ENCODE data around the gene SKAP2. TPM values are rescaled to one million over a fixed set of nuclear protein-coding genes. Genes with fewer than 3 reads are reported as not detected.

The SKAP2 gene
- total RNA-seq, 1 experiment from 2014 or later: 3.2 TPM

- H3K4me2 ChIP-seq (ENCODE audit: insufficient read depth, insufficient read length, low read length): no peak overlapping the region
- Mint-ChIP-seq H3K27ac (no peak overlapping the region), H3K36me3 (ENCODE audit: insufficient read depth in 1 of 3, low read depth in 3 of 3) (peaks cover 0 to 2% (median 0%) of the 10 kb centered on the region in 3 experiments; a peak in 1 of 7 replicates), H3K4me1 (no peaks in the 10 kb centered on the region), H3K9me3 (peaks cover 5 to 6% of the 10 kb centered on the region in 2 experiments; a peak in 3 of 5 replicates), H3K4me3 (no peak overlapping the region), H3K27me3 (ENCODE audit: low read depth) (peaks cover 5% of the 10 kb centered on the region)
- H2AK5ac ChIP-seq (ENCODE audit: insufficient read length, low read length): no peak overlapping the region
- no peak overlapping the region for H3K18ac ChIP-seq (ENCODE audit: insufficient read length, low read depth, low read length)
- H3K27me3 ChIP-seq (ENCODE audit: insufficient read depth, low read length): no peaks in the 10 kb centered on the region
- H3K23ac ChIP-seq (ENCODE audit: insufficient read length, low read depth, low read length): no peak overlapping the region
- no peaks in the 10 kb centered on the region for H3K4me1 ChIP-seq (ENCODE audit: insufficient read depth, low read length)
- no peaks in the 10 kb centered on the region for H3K23me2 ChIP-seq (ENCODE audit: insufficient read length, low read depth, low read length, poor library complexity, severe bottlenecking)
- H3K9ac ChIP-seq (ENCODE audit: extremely low read depth, insufficient read length, low read length): no peak overlapping the region
- H3T11ph ChIP-seq (ENCODE audit: low read length): no peak overlapping the region
- H4K5ac ChIP-seq (ENCODE audit: insufficient read length, low read depth, low read length): no peak overlapping the region
- no peaks in the 10 kb centered on the region for H3K79me2 ChIP-seq (ENCODE audit: insufficient read depth, low read length)
- H3K79me1 ChIP-seq (ENCODE audit: insufficient read depth, low read depth, low read length, poor library complexity, severe bottlenecking): no peaks in the 10 kb centered on the region
- no peak for TF ChIP-seq CTCF (conservative IDR thresholded peaks at IDR 0.05)
- no peak overlapping the region for H4K91ac ChIP-seq (ENCODE audit: insufficient read length, low read depth, low read length)
- no peaks in the 10 kb centered on the region for H4K20me1 ChIP-seq (ENCODE audit: control insufficient read depth, insufficient read depth, insufficient read length)
- no peak overlapping the region for H2BK15ac ChIP-seq (ENCODE audit: low read depth, low read length)
- H3K14ac ChIP-seq (ENCODE audit: insufficient read depth, low read length): no peak overlapping the region
- no peak overlapping the region for H4K8ac ChIP-seq (replicated peaks; ENCODE audit: insufficient read length, low read depth, low read length)
- no peaks in the 10 kb centered on the region for H3K9me3 ChIP-seq (ENCODE audit: control insufficient read depth, low read depth, low read length)
- no peak overlapping the region for H3K56ac ChIP-seq (ENCODE audit: insufficient read length, low read depth, low read length)
- WGBS (ENCODE audit: extremely low coverage, insufficient read length, low lambda C conversion rate): no CpG with 5 or more reads among the region's 2 CpGs
- no peak overlapping the region for H3K27ac ChIP-seq (ENCODE audit: insufficient read length, low read depth, low read length)
- no peak overlapping the region for H2BK12ac ChIP-seq (ENCODE audit: insufficient read length, low read depth, low read length)
- H2BK120ac ChIP-seq (ENCODE audit: low read depth, low read length, poor library complexity, severe bottlenecking): no peak overlapping the region
- no peak overlapping the region for H2AFZ ChIP-seq (ENCODE audit: low read length)
- H2BK5ac ChIP-seq (ENCODE audit: insufficient read length, low read length): no peak overlapping the region
- H3K4ac ChIP-seq (ENCODE audit: low read depth, low read length): no peak overlapping the region
- no peak for DNase-seq
- H2BK20ac ChIP-seq (ENCODE audit: low read depth, low read length, poor library complexity, severe bottlenecking): no peak overlapping the region
Measured at GRCh38 chr7:26813432-26813831, 51.0 kb downstream of the SKAP2 start.

Data from H9 (cell line).